ENCODE measurements around the gene DOCK7. TPM values are rescaled to one million over a fixed set of nuclear protein-coding genes. Genes with fewer than 3 reads are reported as not detected.
A peak's percentile ranks its signal among the peaks of the same experiment; 100 is the strongest.
"Not testable (repeated sequence)": the region's sequence is repeated elsewhere in the genome, so short reads cannot be mapped to it uniquely, and the experiment has no call there.

DOCK7 gene
- total RNA-seq, 1 experiment from 2014 or later: 70.1 TPM

GRCh38 chr1:62685431-62685859, 2.7 kb downstream of the DOCK7 start:
- peaks cover 34% of the 10 kb centered on the region for H3K4me1 ChIP-seq (ENCODE audit: insufficient read depth, low read length)
- intact Hi-C loops (cut with micrococcal nuclease): loop anchor here (5.0 kb wide), 1 partner anchor 153 kb away; no protein-coding TSS in a partner anchor

GRCh38 chr1:62682531-62682930, 5.7 kb downstream of the DOCK7 start:
- ATAC-seq: no peak
- BruUV-seq (replicated peaks): no TSS peak
- Histone ChIP-seq H3K9ac (ENCODE audit: low read length) (no peak overlapping the region), H3K36me3 (ENCODE audit: low read depth, low read length) (no peaks in the 10 kb centered on the region), H3F3A (ENCODE audit: low read length, unreplicated experiment) (no peaks in the 10 kb centered on the region), H3K27ac (ENCODE audit: low read length) (no peak overlapping the region), H3K4me1 (ENCODE audit: insufficient read depth, low read length) (peaks cover 21% of the 10 kb centered on the region), H3K9me3 (ENCODE audit: low read length) (no peaks in the 10 kb centered on the region), H4K20me1 (ENCODE audit: low read length) (0 out of 2 replicates have a peak, but pooled peaks cover 4% of the 10 kb centered on the region), H2AFZ (ENCODE audit: low read length) (no peak overlapping the region), H3K4me3 (ENCODE audit: low read length) (no peak overlapping the region), H3K9me2 (replicated peaks; ENCODE audit: low read length) (no peaks in the 10 kb centered on the region), H3K79me2 (ENCODE audit: low read length) (peaks cover 79% of the 10 kb centered on the region), H3K4me2 (ENCODE audit: low read length) (no peak overlapping the region), H3K27me3 (ENCODE audit: low read length) (no peaks in the 10 kb centered on the region)
- ChIA-PET CTCF (no interaction called here), POLR2A (ENCODE audit: unreplicated experiment) (no interaction called here)
- intact Hi-C loops (cut with micrococcal nuclease): no loop called here
- DNase-seq: no peak
- no peak for TF ChIP-seq EZH2phosphoT487 (IDR thresholded peaks at IDR 0.05; ENCODE audit: borderline replicate concordance, low read length)
- no peak for TF ChIP-seq CTCF (conservative IDR thresholded peaks at IDR 0.05; ENCODE audit: low read depth, low read length)
- TF ChIP-seq EZH2 (IDR thresholded peaks at IDR 0.05; ENCODE audit: low read length, unreplicated experiment): no peak

More at GRCh38 chr1:62685431-62685859, 2.7 kb downstream of the DOCK7 start:
- ChIA-PET CTCF (no interaction called here), POLR2A (ENCODE audit: unreplicated experiment) (no interaction called here)
- Histone ChIP-seq H3K4me2 (ENCODE audit: low read length) (peak overlapping the region; percentile 52), H3K9ac (ENCODE audit: low read length) (no peak overlapping the region), H3K79me2 (ENCODE audit: low read length) (peaks cover 60% of the 10 kb centered on the region), H3K9me2 (replicated peaks; ENCODE audit: low read length) (no peaks in the 10 kb centered on the region), H3F3A (ENCODE audit: low read length, unreplicated experiment) (peaks cover 4% of the 10 kb centered on the region), H4K20me1 (ENCODE audit: low read length) (peaks cover 8% of the 10 kb centered on the region; the same call in 1 of the 2 replicates), H2AFZ (ENCODE audit: low read length) (no peak overlapping the region), H3K27me3 (ENCODE audit: low read length) (no peaks in the 10 kb centered on the region), H3K9me3 (ENCODE audit: low read length) (no peaks in the 10 kb centered on the region), H3K27ac (ENCODE audit: low read length) (no peak overlapping the region), H3K36me3 (ENCODE audit: low read depth, low read length) (no peaks in the 10 kb centered on the region), H3K4me3 (ENCODE audit: low read length) (no peak overlapping the region; the same call in 1 of the 2 replicates)
- no peak for ATAC-seq
- no TSS peak for BruUV-seq (replicated peaks)
- TF ChIP-seq CTCF (conservative IDR thresholded peaks at IDR 0.05; ENCODE audit: low read depth, low read length) (no peak), EZH2 (IDR thresholded peaks at IDR 0.05; ENCODE audit: low read length, unreplicated experiment) (no peak), EZH2phosphoT487 (IDR thresholded peaks at IDR 0.05; ENCODE audit: borderline replicate concordance, low read length) (no peak)
- DNase-seq: peak; percentile 12

GRCh38 chr1:62680992-62681391, 7.2 kb downstream of the DOCK7 start:
- intact Hi-C loops (cut with micrococcal nuclease); CTCF ChIA-PET: not testable (repeated sequence)

GRCh38 chr1:62677822-62678221, 10.4 kb downstream of the DOCK7 start:
- H3K4me1 ChIP-seq (ENCODE audit: insufficient read depth, low read length); H3K4me3 ChIP-seq (ENCODE audit: low read length); H3F3A ChIP-seq (ENCODE audit: low read length, unreplicated experiment); POLR2A ChIA-PET (ENCODE audit: unreplicated experiment); BruUV-seq (replicated peaks); H3K27ac ChIP-seq (ENCODE audit: low read length); H4K20me1 ChIP-seq (ENCODE audit: low read length); CTCF ChIA-PET; H3K9me3 ChIP-seq (ENCODE audit: low read length); ATAC-seq; H3K9me2 ChIP-seq (replicated peaks; ENCODE audit: low read length); intact Hi-C loops (cut with micrococcal nuclease); H3K9ac ChIP-seq (ENCODE audit: low read length); H3K36me3 ChIP-seq (ENCODE audit: low read depth, low read length); H3K4me2 ChIP-seq (ENCODE audit: low read length); H2AFZ ChIP-seq (ENCODE audit: low read length); DNase-seq; H3K27me3 ChIP-seq (ENCODE audit: low read length): not testable (repeated sequence)
- peaks cover 77% of the 10 kb centered on the region for H3K79me2 ChIP-seq (ENCODE audit: low read length)

More at GRCh38 chr1:62680992-62681391, 7.2 kb downstream of the DOCK7 start:
- H3K79me2 ChIP-seq (ENCODE audit: low read length): peaks cover 81% of the 10 kb centered on the region
- H3F3A ChIP-seq (ENCODE audit: low read length, unreplicated experiment); ATAC-seq; H3K9me3 ChIP-seq (ENCODE audit: low read length); H3K4me3 ChIP-seq (ENCODE audit: low read length); POLR2A ChIA-PET (ENCODE audit: unreplicated experiment); DNase-seq; H3K27ac ChIP-seq (ENCODE audit: low read length); BruUV-seq (replicated peaks); H3K36me3 ChIP-seq (ENCODE audit: low read depth, low read length); H3K4me2 ChIP-seq (ENCODE audit: low read length); H3K9ac ChIP-seq (ENCODE audit: low read length); H3K27me3 ChIP-seq (ENCODE audit: low read length); H2AFZ ChIP-seq (ENCODE audit: low read length); H3K9me2 ChIP-seq (replicated peaks; ENCODE audit: low read length): not testable (repeated sequence)
- H3K4me1 ChIP-seq (ENCODE audit: insufficient read depth, low read length): peaks cover 19% of the 10 kb centered on the region
- peaks cover 10% of the 10 kb centered on the region; the same call in 1 of the 2 replicates for H4K20me1 ChIP-seq (ENCODE audit: low read length)
